Stimulated activated CD4-positive, alpha-beta T cell treated with anti-CD3 and anti-CD28 coated beads, TNF-alpha, amount 100 ng/mL, for 4 hours (primary cell): ENCODE results near the gene LPP.
A peak's percentile ranks its signal among the peaks of the same experiment; 100 is the strongest.
"Not testable (repeated sequence)": the region's sequence is repeated elsewhere in the genome, so short reads cannot be mapped to it uniquely, and the experiment has no call there.

Experiments
- DNase-seq, 3 experiments: peaks; one replicate each; pipeline ENCODE4 v3.0.0-alpha.2; 2020; ENCODE audit warnings: low read depth in 3 of 3

LPP gene

GRCh38 chr3:188154014-188154808 is at the start of gene LPP:
Gene LPP, plus strand, starts transcription at chr3:188154157. Its CDS starts 251,964 bp downstream, at chr3:188406121.
- DNase-seq, result peak; percentile 59 to 76 (median 70)

GRCh38 chr3:188106006-188106405 is 48.0 kb upstream of the LPP start:
- DNase-seq, result no peak

GRCh38 chr3:188106454-188106853 is 47.5 kb upstream of the LPP start:
- DNase-seq, result no peak

- no peak for DNase-seq
Observed at GRCh38 chr3:188106887-188107830, 46.8 kb upstream of the LPP start.

- no peak for DNase-seq
Observed at GRCh38 chr3:188108703-188109412, 45.1 kb upstream of the LPP start.

- DNase-seq, result no peak
Observed at GRCh38 chr3:188111002-188111584, 42.9 kb upstream of the LPP start.

GRCh38 chr3:188113756-188114155 is 40.2 kb upstream of the LPP start:
- DNase-seq, result no peak

GRCh38 chr3:188119846-188120245 is 34.1 kb upstream of the LPP start:
- no peak for DNase-seq

- DNase-seq, result no peak
Observed at GRCh38 chr3:188122571-188123169, 31.3 kb upstream of the LPP start.

- DNase-seq, result no peak
Observed at GRCh38 chr3:188123170-188123905, 30.6 kb upstream of the LPP start.

GRCh38 chr3:188124184-188124583 is 29.8 kb upstream of the LPP start:
- no peak for DNase-seq

GRCh38 chr3:188125076-188125475 is 28.9 kb upstream of the LPP start:
- DNase-seq, result no peak

GRCh38 chr3:188126276-188126675 is 27.7 kb upstream of the LPP start:
- DNase-seq, result no peak

- no peak for DNase-seq
Observed at GRCh38 chr3:188126934-188127333, 27.0 kb upstream of the LPP start.

- no peak for DNase-seq
Observed at GRCh38 chr3:188128905-188129304, 25.1 kb upstream of the LPP start.

- not testable (repeated sequence) for DNase-seq
Observed at GRCh38 chr3:188131023-188131422, 22.9 kb upstream of the LPP start.

- DNase-seq, result no peak
Observed at GRCh38 chr3:188133219-188133618, 20.7 kb upstream of the LPP start.

GRCh38 chr3:188133646-188134045 is 20.3 kb upstream of the LPP start:
- DNase-seq, result no peak

- no peak for DNase-seq
Observed at GRCh38 chr3:188134079-188134478, 19.9 kb upstream of the LPP start.

GRCh38 chr3:188134856-188135255 is 19.1 kb upstream of the LPP start:
- no peak for DNase-seq

- no peak for DNase-seq
Observed at GRCh38 chr3:188135271-188135670, 18.7 kb upstream of the LPP start.
